NCI-H524 treated with DMSO at 0.1 percent for 48 hours (cell line): Measurements from ENCODE around the gene SNRK.

Experiments
- DNase-seq: peaks from one replicate; lab custom pipeline; 2025; lab: John Stamatoyannopoulos, UW

Gene SNRK

GRCh38 chr3:43372007-43372740 is 85.8 kb downstream of the SNRK start:
- no peak for DNase-seq

GRCh38 chr3:43372809-43373559 is 86.6 kb downstream of the SNRK start:
- no peak for DNase-seq

- DNase-seq, result no peak
Measured at GRCh38 chr3:43373560-43373928, 87.2 kb downstream of the SNRK start.

- DNase-seq, result peak; percentile 2
Measured at GRCh38 chr3:43378066-43378935, 92.0 kb downstream of the SNRK start.

- DNase-seq, result no peak
Measured at GRCh38 chr3:43379343-43379742, 93.0 kb downstream of the SNRK start.

GRCh38 chr3:43388175-43388574 is 101.8 kb downstream of the SNRK start:
- no peak for DNase-seq

- DNase-seq, result no peak
Measured at GRCh38 chr3:43388915-43389314, 102.6 kb downstream of the SNRK start.

GRCh38 chr3:43389388-43390254 is 103.3 kb downstream of the SNRK start:
- no peak for DNase-seq

- DNase-seq, result no peak
Measured at GRCh38 chr3:43390255-43390588, 103.9 kb downstream of the SNRK start.

- no peak for DNase-seq
Measured at GRCh38 chr3:43391621-43392020, 105.3 kb downstream of the SNRK start.

GRCh38 chr3:43394041-43394554 is 107.8 kb downstream of the SNRK start:
- no peak for DNase-seq

GRCh38 chr3:43399034-43399433 is 112.7 kb downstream of the SNRK start:
- DNase-seq, result no peak

- no peak for DNase-seq
Measured at GRCh38 chr3:43400167-43400566, 113.8 kb downstream of the SNRK start.
